MM.1S (cell line): ENCODE results near the gene IRF8.

Experiments
- DNase-seq: peaks from one replicate; pipeline ENCODE4 v3.0.0-alpha.2; 2015
- H2AFZ ChIP-seq: fragments of 300-600 bp; sonication (generic); 2 replicates; pipeline ENCODE4 v1.6.0; 2016; ENCODE audit warnings: antibody characterized with exemption, low read length
- H3F3A ChIP-seq: fragments of 300-600 bp; sonication (generic); 2 replicates; pipeline ENCODE4 v1.6.1; 2016; ENCODE audit warnings: mild to moderate bottlenecking, antibody characterized with exemption, low read length, moderate library complexity, mixed read lengths; ENCODE audit not compliant: insufficient read depth
- H3K27ac ChIP-seq: fragments of 300-600 bp; sonication (generic); 2 replicates; pipeline ENCODE4 v1.5.1; 2016; ENCODE audit warnings: mild to moderate bottlenecking, low read length
- H3K27me3 ChIP-seq: fragments of 300-600 bp; sonication (generic); replicated peaks from 2 replicates; pipeline ENCODE4 v1.6.0; 2016; ENCODE audit warnings: low read length; ENCODE audit not compliant: insufficient read depth
- H3K36me3 ChIP-seq: fragments of 300-600 bp; sonication (generic); replicated peaks from 2 replicates; pipeline ENCODE4 v1.6.1; 2016; ENCODE audit warnings: mild to moderate bottlenecking, low read length, mixed read lengths; ENCODE audit not compliant: insufficient read depth
- H3K4me1 ChIP-seq: fragments of 300-600 bp; sonication (generic); 2 replicates; pipeline ENCODE4 v1.6.1; 2016; ENCODE audit warnings: low read length, mixed read lengths
- H3K4me2 ChIP-seq: fragments of 300-600 bp; sonication (generic); 2 replicates; pipeline ENCODE4 v1.6.0; 2016; ENCODE audit warnings: low read depth, low read length
- H3K4me3 ChIP-seq: fragments of 300-600 bp; sonication (generic); 2 replicates; pipeline ENCODE4 v1.5.1; 2016; ENCODE audit warnings: low read length, mixed read lengths
- H3K79me2 ChIP-seq: fragments of 300-600 bp; sonication (generic); 2 replicates; pipeline ENCODE4 v1.6.1; 2016; ENCODE audit warnings: mixed run types, low read length, mixed read lengths
- H3K9ac ChIP-seq: fragments of 300-600 bp; sonication (generic); 2 replicates; pipeline ENCODE4 v1.6.1; 2016; ENCODE audit warnings: low read length, mixed read lengths
- H3K9me2 ChIP-seq: fragments of 300-600 bp; sonication (generic); replicated peaks from 2 replicates; pipeline ENCODE4 v1.6.1; 2016; ENCODE audit warnings: mild to moderate bottlenecking, low read length, mixed read lengths; ENCODE audit not compliant: insufficient read depth
- H3K9me3 ChIP-seq: fragments of 300-600 bp; sonication (generic); replicated peaks from 2 replicates; pipeline ENCODE4 v1.6.1; 2016; ENCODE audit warnings: mild to moderate bottlenecking, low read length, mixed read lengths; ENCODE audit not compliant: insufficient read depth
- H4K20me1 ChIP-seq: fragments of 300-600 bp; sonication (generic); 2 replicates; pipeline ENCODE4 v1.6.1; 2016; ENCODE audit warnings: mild to moderate bottlenecking, low read length, moderate library complexity, mixed read lengths; ENCODE audit not compliant: insufficient read depth
- CTCF ChIP-seq: fragments of 300-600 bp; sonication (generic); IDR thresholded peaks from 2 replicates; pipeline ENCODE4 v1.5.1; 2016; ENCODE audit warnings: antibody characterized with exemption, low read length, mixed read lengths
- EZH2 ChIP-seq: fragments of 300-600 bp; sonication (generic); optimal IDR thresholded peaks from 2 replicates; pipeline ENCODE3; 2017; ENCODE audit warnings: low read depth, mild to moderate bottlenecking, antibody characterized with exemption, low read length, mixed read lengths
- EZH2phosphoT487 ChIP-seq: fragments of 300-600 bp; sonication (generic); IDR thresholded peaks from 2 replicates; pipeline ENCODE4 v1.6.1; 2018; ENCODE audit warnings: antibody characterized with exemption, low read length

The IRF8 gene

GRCh38 chr16:85908889-85909589 is 10.1 kb downstream of the IRF8 start:
- TF ChIP-seq EZH2 (no peak), CTCF (no peak)
- no peaks in the 10 kb centered on the region for H3K9me3 ChIP-seq
- peak overlapping the region; percentile 38; the same call in 1 of the 2 replicates for H3K27ac ChIP-seq
- no peak overlapping the region for H2AFZ ChIP-seq
- H3K9ac ChIP-seq: no peak overlapping the region
- no peaks in the 10 kb centered on the region for H3K27me3 ChIP-seq
- H3K79me2 ChIP-seq: peaks cover 14% of the 10 kb centered on the region
- no peak for DNase-seq
- H3K4me3 ChIP-seq: no peak overlapping the region
- H3K9me2 ChIP-seq: no peaks in the 10 kb centered on the region
- H4K20me1 ChIP-seq: no peaks in the 10 kb centered on the region
- no peaks in the 10 kb centered on the region for H3K36me3 ChIP-seq
- no peaks in the 10 kb centered on the region for H3F3A ChIP-seq
- peaks cover 10% of the 10 kb centered on the region for H3K4me1 ChIP-seq
- peak overlapping the region; percentile 37; the same call in 1 of the 2 replicates for H3K4me2 ChIP-seq

DNA sequence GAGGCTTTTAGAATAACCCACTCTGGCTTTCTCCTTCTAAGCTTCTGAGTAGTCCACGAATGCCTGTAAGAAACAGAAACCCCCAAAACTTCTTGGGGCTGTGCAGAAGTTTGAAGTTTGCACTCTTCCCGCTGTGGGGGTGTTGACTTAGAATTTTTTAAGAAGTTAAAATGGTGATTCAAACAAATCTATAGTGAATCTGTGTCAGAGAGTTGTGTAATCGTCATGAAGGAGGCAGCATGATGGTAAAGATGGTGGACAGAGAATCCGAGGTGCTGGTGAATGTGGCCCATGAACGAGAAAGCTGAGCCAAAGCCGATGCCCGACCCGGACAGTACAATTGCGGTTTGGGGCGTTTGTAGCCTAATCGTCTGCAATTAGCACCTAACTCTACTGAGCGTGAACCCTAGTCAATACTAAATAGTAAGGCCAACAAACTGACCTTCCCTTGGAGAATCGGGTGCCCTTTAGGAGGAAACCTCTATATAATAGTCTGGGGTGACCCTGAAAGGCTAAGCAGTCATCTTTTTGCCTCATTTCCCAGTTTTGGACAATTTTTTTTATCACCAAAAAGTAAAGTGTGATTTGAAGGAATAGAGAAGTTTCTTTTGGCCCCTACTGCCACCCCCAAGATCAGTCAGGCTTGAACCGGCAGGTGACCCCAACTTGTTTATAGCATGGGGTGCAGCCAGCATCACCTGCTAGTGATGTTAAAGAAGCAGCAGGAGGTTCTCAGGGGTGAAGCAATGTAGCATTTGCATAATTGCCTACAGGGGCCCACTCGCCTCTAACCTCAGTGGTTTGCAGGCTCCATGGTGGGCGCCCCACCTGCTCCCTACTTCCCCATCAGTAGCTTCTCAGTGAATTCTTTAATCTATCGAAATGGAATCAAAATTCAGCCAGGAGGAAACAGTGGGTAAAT is 11.2 kb downstream of the IRF8 start:
- Histone ChIP-seq H3K4me3 (no peak overlapping the region), H3K9me2 (no peaks in the 10 kb centered on the region), H3K9me3 (no peaks in the 10 kb centered on the region), H3K27ac (no peak overlapping the region), H3K79me2 (peaks cover 4% of the 10 kb centered on the region; the same call in 1 of the 2 replicates), H3K27me3 (no peaks in the 10 kb centered on the region), H3K4me1 (peaks cover 6% of the 10 kb centered on the region; the same call in 1 of the 2 replicates), H2AFZ (no peak overlapping the region), H3K9ac (no peak overlapping the region), H3K36me3 (no peaks in the 10 kb centered on the region), H3F3A (no peaks in the 10 kb centered on the region), H4K20me1 (no peaks in the 10 kb centered on the region), H3K4me2 (no peak overlapping the region)
- DNase-seq: no peak
- no peak for TF ChIP-seq CTCF
- TF ChIP-seq EZH2phosphoT487: no peak
- TF ChIP-seq EZH2: no peak

GRCh38 chr16:85910854-85911247 is 11.9 kb downstream of the IRF8 start:
- H3K79me2 ChIP-seq: no peaks in the 10 kb centered on the region
- no peaks in the 10 kb centered on the region for H3K36me3 ChIP-seq
- no peak overlapping the region for H3K9ac ChIP-seq
- H3K9me3 ChIP-seq: no peaks in the 10 kb centered on the region
- H3K27me3 ChIP-seq: no peaks in the 10 kb centered on the region
- H3K4me2 ChIP-seq: no peak overlapping the region
- H3F3A ChIP-seq: no peaks in the 10 kb centered on the region
- H3K4me3 ChIP-seq: no peak overlapping the region
- TF ChIP-seq CTCF (no peak), EZH2phosphoT487 (no peak), EZH2 (no peak)
- no peak for DNase-seq
- peaks cover 6% of the 10 kb centered on the region; the same call in 1 of the 2 replicates for H3K4me1 ChIP-seq
- no peaks in the 10 kb centered on the region for H3K9me2 ChIP-seq
- no peak overlapping the region for H2AFZ ChIP-seq
- no peak overlapping the region for H3K27ac ChIP-seq
- H4K20me1 ChIP-seq: no peaks in the 10 kb centered on the region
